Astrocyte (in vitro differentiated cells and primary cell): Measurements from ENCODE around the gene TRNAU1AP.

Experiments
- EZH2 ChIP-seq: IDR thresholded peaks from 2 replicates; pipeline ENCODE4 v1.6.1; 2012; ENCODE audit warnings: mild to moderate bottlenecking, low read length, inconsistent platforms; ENCODE audit not compliant: insufficient read depth
- TF ChIP-seq, protein P1 (sequence below): IDR thresholded peaks from 2 replicates; pipeline ENCODE4 v1.5.1; 2011; ENCODE audit warnings: low read depth, mild to moderate bottlenecking, inconsistent platforms, low read length, moderate library complexity; ENCODE audit not compliant: insufficient read depth

DNA sequence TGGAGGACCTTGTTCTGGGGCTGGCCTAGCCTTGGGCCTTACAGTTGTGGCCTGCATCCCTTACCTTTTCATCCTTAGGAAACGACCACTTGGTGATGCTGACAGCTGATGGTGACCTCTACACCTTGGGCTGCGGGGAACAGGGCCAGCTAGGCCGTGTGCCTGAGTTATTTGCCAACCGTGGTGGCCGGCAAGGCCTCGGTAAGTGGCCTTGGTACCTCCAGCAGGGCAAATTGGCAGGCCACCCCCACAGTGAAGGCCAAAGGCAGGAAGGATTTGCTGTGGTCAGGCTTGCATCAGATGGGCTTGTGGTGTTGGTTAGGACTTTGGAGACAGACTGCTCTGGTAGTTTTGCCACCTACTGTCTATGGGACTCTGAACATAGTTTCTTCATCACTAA lies 17.7 kb upstream of the TRNAU1AP start:
- TF ChIP-seq, protein P1, sequence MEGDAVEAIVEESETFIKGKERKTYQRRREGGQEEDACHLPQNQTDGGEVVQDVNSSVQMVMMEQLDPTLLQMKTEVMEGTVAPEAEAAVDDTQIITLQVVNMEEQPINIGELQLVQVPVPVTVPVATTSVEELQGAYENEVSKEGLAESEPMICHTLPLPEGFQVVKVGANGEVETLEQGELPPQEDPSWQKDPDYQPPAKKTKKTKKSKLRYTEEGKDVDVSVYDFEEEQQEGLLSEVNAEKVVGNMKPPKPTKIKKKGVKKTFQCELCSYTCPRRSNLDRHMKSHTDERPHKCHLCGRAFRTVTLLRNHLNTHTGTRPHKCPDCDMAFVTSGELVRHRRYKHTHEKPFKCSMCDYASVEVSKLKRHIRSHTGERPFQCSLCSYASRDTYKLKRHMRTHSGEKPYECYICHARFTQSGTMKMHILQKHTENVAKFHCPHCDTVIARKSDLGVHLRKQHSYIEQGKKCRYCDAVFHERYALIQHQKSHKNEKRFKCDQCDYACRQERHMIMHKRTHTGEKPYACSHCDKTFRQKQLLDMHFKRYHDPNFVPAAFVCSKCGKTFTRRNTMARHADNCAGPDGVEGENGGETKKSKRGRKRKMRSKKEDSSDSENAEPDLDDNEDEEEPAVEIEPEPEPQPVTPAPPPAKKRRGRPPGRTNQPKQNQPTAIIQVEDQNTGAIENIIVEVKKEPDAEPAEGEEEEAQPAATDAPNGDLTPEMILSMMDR: no peak
- TF ChIP-seq EZH2: no peak
